Urinary bladder (tissue), 4 donors: Measurements from ENCODE around the gene SLC8A3. TPM values are rescaled to one million over a fixed set of nuclear protein-coding genes. Genes with fewer than 3 reads are reported as not detected.

Experiments
- DNase-seq: peaks from one replicate; pipeline ENCODE4 v3.0.0-alpha.2; 2015; ENCODE audit errors: extremely low spot score
- H3K27ac ChIP-seq: one replicate; pipeline ENCODE4 v1.5.1; 2013; ENCODE audit warnings: low read depth, mild to moderate bottlenecking, moderate library complexity
- H3K36me3 ChIP-seq: one replicate; pipeline ENCODE4 v1.6.1; 2013; ENCODE audit warnings: mild to moderate bottlenecking, moderate library complexity; ENCODE audit not compliant: insufficient read depth
- H3K4me1 ChIP-seq: one replicate; pipeline ENCODE4 v1.6.1; 2013; ENCODE audit warnings: mild to moderate bottlenecking, moderate library complexity; ENCODE audit not compliant: insufficient read depth
- H3K4me3 ChIP-seq: one replicate; pipeline ENCODE4 v1.5.1; 2013; ENCODE audit warnings: low read depth, low read length
- WGBS: extraction: QIAGEN DNeasy Blood & Tissue Kit; methylation state at CpG from one replicate; pipeline ENCODE4 v1.1.7; 2013; 5-methylcytosine and 5-hydroxymethylcytosine counted together
- polyA plus RNA-seq: library from polyadenylated mRNA; stranded (reverse); fragments of 200-250 nt; gene quantifications from one replicate; pipeline ENCODE4 v1.2.3, GENCODE V29; 2013
- total RNA-seq: library from RNA; depleted of rRNA; stranded (reverse); fragments of >200 nt; gene quantifications from one replicate; pipeline ENCODE4 v1.2.3, GENCODE V29; 2014
- donor health status: healthy with polysubstance abuse.
- donor health status: healthy.

SLC8A3 gene
- total and polyA plus RNA-seq, 2 donors, result 0.56 to 3.0 TPM

- Histone ChIP-seq H3K36me3 (no peaks in the 10 kb centered on the region), H3K27ac (no peak overlapping the region), H3K4me1 (no peaks in the 10 kb centered on the region), H3K4me3 (no peak overlapping the region)
- WGBS, result 71% methylated on average over 2 of the region's 2 CpGs
- DNase-seq, result no peak
Observed at GRCh38 chr14:70192915-70193314, 4.2 kb upstream of the SLC8A3 start.

GRCh38 chr14:70190156-70190555 lies 1.4 kb upstream of the SLC8A3 start:
- H3K4me1 ChIP-seq, result no peaks in the 10 kb centered on the region
- no peaks in the 10 kb centered on the region for H3K36me3 ChIP-seq
- H3K4me3 ChIP-seq, result no peak overlapping the region
- WGBS, result 87% methylated on average over 6 of the region's 6 CpGs
- DNase-seq, result no peak
- no peak overlapping the region for H3K27ac ChIP-seq

- Histone ChIP-seq H3K36me3 (no peaks in the 10 kb centered on the region), H3K4me1 (no peaks in the 10 kb centered on the region), H3K4me3 (peak overlapping the region; percentile 50), H3K27ac (no peak overlapping the region)
- 44% methylated on average over 9 of the region's 9 CpGs for WGBS
- no peak for DNase-seq
Observed at GRCh38 chr14:70189456-70190077, 816 bp upstream of the SLC8A3 start.

- Histone ChIP-seq H3K4me1 (no peaks in the 10 kb centered on the region), H3K36me3 (no peaks in the 10 kb centered on the region), H3K27ac (no peak overlapping the region), H3K4me3 (peak overlapping the region; percentile 50)
- 1% methylated on average over 38 of the region's 38 CpGs for WGBS
- no peak for DNase-seq
Observed at GRCh38 chr14:70188322-70188658, 461 bp downstream of the SLC8A3 start.

- WGBS, result 10% methylated on average over 26 of the region's 26 CpGs
- peak overlapping the region; percentile 50 for H3K4me3 ChIP-seq
- no peak for DNase-seq
- H3K27ac ChIP-seq, result no peak overlapping the region
- H3K36me3 ChIP-seq, result no peaks in the 10 kb centered on the region
- H3K4me1 ChIP-seq, result no peaks in the 10 kb centered on the region
Observed at GRCh38 chr14:70186900-70187451, 1.8 kb downstream of the SLC8A3 start.

DNA sequence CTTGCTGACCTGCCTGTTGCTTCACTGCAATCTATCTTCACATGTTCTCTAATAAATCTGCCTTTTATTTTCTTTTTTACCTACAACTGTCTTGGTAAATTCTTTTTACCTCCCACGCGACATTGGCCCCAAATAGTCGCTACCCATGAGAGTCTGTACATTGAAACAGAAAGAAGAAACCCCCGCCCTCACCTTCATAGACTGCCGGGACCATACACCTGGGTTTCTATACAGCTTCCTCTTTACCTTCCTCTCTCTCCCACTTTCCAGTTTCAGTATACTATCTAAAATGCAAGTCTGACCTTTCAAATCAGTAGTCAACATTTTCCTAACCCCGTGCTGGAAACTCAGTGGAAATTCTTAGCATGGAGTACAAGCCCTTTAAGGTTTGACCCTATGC lies 4.8 kb downstream of the SLC8A3 start:
- no peaks in the 10 kb centered on the region for H3K36me3 ChIP-seq
- no peak overlapping the region for H3K27ac ChIP-seq
- H3K4me1 ChIP-seq, result no peaks in the 10 kb centered on the region
- H3K4me3 ChIP-seq, result no peak overlapping the region
- WGBS, result 85% methylated on average over 6 of the region's 6 CpGs
- no peak for DNase-seq

DNA sequence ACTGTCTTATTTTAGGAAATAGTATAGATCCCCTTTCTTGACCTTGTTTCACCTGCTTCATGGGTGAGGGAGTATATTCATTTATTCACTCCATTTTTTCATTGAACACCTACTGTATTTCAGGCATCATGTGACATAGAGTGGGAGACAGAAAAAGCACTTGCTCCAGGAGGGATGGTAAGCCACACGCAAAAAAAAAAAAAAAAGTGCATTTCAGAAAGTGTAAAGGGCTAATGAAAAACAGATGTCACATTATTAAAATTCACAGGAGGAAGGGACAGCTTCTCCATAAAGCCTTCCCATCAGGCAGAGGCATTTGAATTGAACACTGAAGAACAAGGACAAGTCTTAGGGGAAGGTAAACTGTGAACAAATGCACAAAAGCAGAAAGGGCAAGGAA lies 7.5 kb downstream of the SLC8A3 start:
- Histone ChIP-seq H3K27ac (no peak overlapping the region), H3K36me3 (no peaks in the 10 kb centered on the region), H3K4me3 (no peak overlapping the region), H3K4me1 (no peaks in the 10 kb centered on the region)
- 37% methylated on average over 1 of the region's 1 CpG for WGBS
- DNase-seq, result no peak

DNA sequence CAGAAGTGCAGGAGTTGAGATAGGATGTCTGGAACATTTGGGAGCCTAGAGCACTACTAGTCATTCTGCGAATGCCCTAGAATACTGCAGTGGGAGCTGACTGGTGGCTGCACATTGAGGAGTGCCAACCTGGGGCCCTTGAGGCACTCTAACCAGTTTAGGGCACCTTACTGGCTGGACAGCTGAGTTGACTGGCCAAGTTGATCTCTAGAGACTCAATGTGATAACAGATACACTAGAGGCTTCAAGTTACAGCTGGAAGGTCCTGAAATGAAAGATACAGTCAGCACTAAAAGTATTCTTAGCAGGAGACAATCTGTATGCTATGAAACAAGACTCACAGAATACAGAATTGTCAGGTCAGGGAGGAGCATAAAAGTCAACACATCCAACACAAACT lies 8.0 kb downstream of the SLC8A3 start:
- no peak for DNase-seq
- Histone ChIP-seq H3K27ac (no peak overlapping the region), H3K4me3 (no peak overlapping the region), H3K36me3 (no peaks in the 10 kb centered on the region), H3K4me1 (no peaks in the 10 kb centered on the region)
- WGBS, result 93% methylated on average over 1 of the region's 1 CpG

- Histone ChIP-seq H3K4me3 (no peak overlapping the region), H3K4me1 (no peaks in the 10 kb centered on the region), H3K36me3 (no peaks in the 10 kb centered on the region), H3K27ac (no peak overlapping the region)
- DNase-seq, result no peak
- 77% methylated on average over 3 of the region's 3 CpGs for WGBS
Observed at GRCh38 chr14:70177081-70177800, 11.5 kb downstream of the SLC8A3 start.

DNA sequence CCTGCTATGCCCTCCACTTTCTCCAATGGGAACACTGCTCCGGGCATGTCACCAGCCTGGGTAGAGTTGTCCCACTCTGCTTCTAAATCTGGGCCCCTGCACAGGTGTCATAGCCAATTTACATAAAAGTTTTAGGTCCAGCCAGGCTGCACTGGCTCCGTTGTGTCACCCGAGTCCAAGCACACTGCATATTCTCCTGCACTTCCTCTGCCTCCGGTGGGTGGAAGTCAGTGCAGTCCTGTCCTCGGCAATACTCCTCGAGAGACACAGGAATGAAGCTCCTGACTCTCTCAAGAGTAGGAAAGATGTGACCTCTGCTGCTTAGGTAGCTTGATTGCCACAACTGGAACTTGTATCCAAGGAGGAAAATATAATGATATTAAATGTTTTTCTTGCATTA lies 15.2 kb downstream of the SLC8A3 start:
- no peak for DNase-seq
- H3K27ac ChIP-seq, result no peak overlapping the region
- WGBS, result 82% methylated on average over 6 of the region's 6 CpGs
- no peak overlapping the region for H3K4me3 ChIP-seq
- no peaks in the 10 kb centered on the region for H3K36me3 ChIP-seq
- H3K4me1 ChIP-seq, result no peaks in the 10 kb centered on the region

DNA sequence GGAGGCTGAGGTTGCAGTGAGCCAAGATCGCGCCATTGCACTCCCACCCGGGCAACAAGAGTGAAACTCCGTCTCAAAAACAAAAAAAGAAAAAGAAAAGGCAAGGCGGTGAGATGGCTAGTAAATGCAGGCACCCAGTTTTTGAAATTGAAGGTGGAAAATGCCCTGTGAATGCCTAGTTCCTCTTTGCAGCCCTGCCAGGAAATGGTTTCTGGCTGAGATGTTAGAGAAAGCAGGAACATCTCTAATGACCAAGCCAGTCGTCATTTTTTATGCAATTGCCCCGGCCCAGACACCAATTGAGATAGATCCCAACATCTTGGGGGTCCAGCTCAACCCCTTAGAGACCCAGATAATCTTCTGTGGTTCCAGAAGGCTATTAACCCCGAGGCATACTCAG lies 17.0 kb downstream of the SLC8A3 start:
- H3K4me3 ChIP-seq, result no peak overlapping the region
- WGBS, result 77% methylated on average over 8 of the region's 8 CpGs

GRCh38 chr14:70170976-70171375 lies 17.8 kb downstream of the SLC8A3 start:
- WGBS, result 89% methylated on average over 4 of the region's 4 CpGs
- Histone ChIP-seq H3K36me3 (no peaks in the 10 kb centered on the region), H3K4me3 (no peak overlapping the region), H3K4me1 (no peaks in the 10 kb centered on the region), H3K27ac (no peak overlapping the region)
- DNase-seq, result no peak

More for the DNA sequence above, 17.0 kb downstream of the SLC8A3 start:
- H3K27ac ChIP-seq, result no peak overlapping the region
- no peaks in the 10 kb centered on the region for H3K36me3 ChIP-seq
- H3K4me1 ChIP-seq, result no peaks in the 10 kb centered on the region
- no peak for DNase-seq

DNA sequence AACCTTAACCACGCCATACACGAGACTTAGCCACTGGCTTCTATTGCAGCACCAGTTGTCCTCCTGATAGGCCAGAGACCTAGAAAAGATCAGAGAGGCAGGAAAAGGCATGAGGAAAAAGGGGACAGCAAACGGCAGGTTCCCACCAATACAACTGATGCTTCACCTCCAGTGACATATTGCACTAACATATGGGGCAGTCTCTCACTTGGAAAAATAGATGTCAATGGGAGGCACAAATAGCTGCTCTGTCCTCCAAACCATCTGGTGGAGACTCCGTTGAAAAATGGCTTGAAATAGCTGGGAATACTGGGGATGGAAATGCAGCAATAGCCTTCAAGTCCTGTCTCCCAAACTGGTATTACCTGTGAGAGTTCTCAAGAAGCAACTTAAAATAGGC lies 20.3 kb downstream of the SLC8A3 start:
- Histone ChIP-seq H3K27ac (no peak overlapping the region), H3K36me3 (no peaks in the 10 kb centered on the region), H3K4me3 (no peak overlapping the region), H3K4me1 (no peaks in the 10 kb centered on the region)
- no peak for DNase-seq
- WGBS, result 94% methylated on average over 4 of the region's 4 CpGs

- no peak for DNase-seq
- H3K4me3 ChIP-seq, result no peak overlapping the region
- WGBS, result 95% methylated on average over 9 of the region's 9 CpGs
- no peak overlapping the region for H3K27ac ChIP-seq
- no peaks in the 10 kb centered on the region for H3K36me3 ChIP-seq
- H3K4me1 ChIP-seq, result no peaks in the 10 kb centered on the region
Observed at GRCh38 chr14:70166530-70167203, 22.1 kb downstream of the SLC8A3 start.
